SK-N-SH (cell line): ENCODE data around the gene PDE4B.

Experiments used
- CTCF ChIP-seq: fragments of 200-600 bp; sonication (generic); IDR thresholded peaks from 2 replicates; pipeline ENCODE4 v1.6.1; 2017; ENCODE audit warnings: antibody characterized with exemption, mild to moderate bottlenecking, moderate library complexity
- EP300 ChIP-seq, 2 experiments: IDR thresholded peaks; 2 replicates each; pipeline versions ENCODE4 v1.4.0 to v1.6.1; 2012; ENCODE audit warnings: borderline replicate concordance in 1 of 2, low read depth in 1 of 2, low read length in 1 of 2
- FOXJ3 ChIP-seq: sonication (generic); formaldehyde crosslinking; IDR thresholded peaks from 2 replicates; pipeline ENCODE4 v1.5.1; 2020; ENCODE audit warnings: mild to moderate bottlenecking, missing genetic modification reagents
- FOXM1 ChIP-seq: IDR thresholded peaks from 2 replicates; pipeline ENCODE4 v1.4.0; 2012; ENCODE audit warnings: low read depth, mild to moderate bottlenecking
- MAX ChIP-seq: IDR thresholded peaks from 2 replicates; pipeline ENCODE4 v1.4.0; 2012; ENCODE audit warnings: low read depth
- MEF2A ChIP-seq: IDR thresholded peaks from 2 replicates; pipeline ENCODE4 v1.4.0; 2012; ENCODE audit warnings: low read depth, borderline replicate concordance
- NRF1 ChIP-seq: IDR thresholded peaks from 2 replicates; pipeline ENCODE4 v1.6.1; 2012; ENCODE audit warnings: low read depth, mild to moderate bottlenecking, low read length
- POLR2AphosphoS5 ChIP-seq: IDR thresholded peaks from 2 replicates; pipeline ENCODE4 v1.6.1; 2012; ENCODE audit warnings: low read depth, low read length
- RAD21 ChIP-seq: IDR thresholded peaks from 2 replicates; pipeline ENCODE4 v1.6.1; 2012; ENCODE audit warnings: mild to moderate bottlenecking, low read length
- REST ChIP-seq: IDR thresholded peaks from 2 replicates; pipeline ENCODE4 v1.6.1; 2012; ENCODE audit warnings: mild to moderate bottlenecking, low read depth, low read length, moderate library complexity
- TAF1 ChIP-seq: IDR thresholded peaks from 2 replicates; pipeline ENCODE4 v1.6.1; 2012; ENCODE audit warnings: low read depth, mild to moderate bottlenecking, low read length, moderate library complexity, borderline replicate concordance
- TEAD4 ChIP-seq: IDR thresholded peaks from 2 replicates; pipeline ENCODE4 v1.4.0; 2012; ENCODE audit warnings: mild to moderate bottlenecking, borderline replicate concordance; ENCODE audit not compliant: insufficient read depth
- USF1 ChIP-seq: IDR thresholded peaks from 2 replicates; pipeline ENCODE4 v1.4.0; 2012; ENCODE audit warnings: low read depth, borderline replicate concordance
- YY1 ChIP-seq: IDR thresholded peaks from 2 replicates; pipeline ENCODE4 v1.4.0; 2012; ENCODE audit warnings: low read depth, mild to moderate bottlenecking

GRCh38 chr1:66012106-66012784 is 219.6 kb downstream of the PDE4B start:
- TF ChIP-seq EP300 (IDR thresholded peaks at IDR 0.05; ENCODE audit: borderline replicate concordance in 1 of 2, low read depth in 1 of 2, low read length in 1 of 2) (no peak), REST (no peak), CTCF (no peak), TEAD4 (no peak), FOXM1 (no peak), NRF1 (no peak), TAF1 (no peak), MAX (no peak), POLR2AphosphoS5 (no peak), MEF2A (no peak), YY1 (no peak), USF1 (no peak), FOXJ3 (no peak), RAD21 (no peak)
